Measurements from ENCODE around the gene RNF19B. TPM values are rescaled to one million over a fixed set of nuclear protein-coding genes. Genes with fewer than 3 reads are reported as not detected.

Gene RNF19B
- total and polyA plus RNA-seq, 2 of the 13 experiments (the other 11 are each of a cell fraction or from before 2014, with no cell fraction given) = 15.3 to 22.5 TPM

DNA sequence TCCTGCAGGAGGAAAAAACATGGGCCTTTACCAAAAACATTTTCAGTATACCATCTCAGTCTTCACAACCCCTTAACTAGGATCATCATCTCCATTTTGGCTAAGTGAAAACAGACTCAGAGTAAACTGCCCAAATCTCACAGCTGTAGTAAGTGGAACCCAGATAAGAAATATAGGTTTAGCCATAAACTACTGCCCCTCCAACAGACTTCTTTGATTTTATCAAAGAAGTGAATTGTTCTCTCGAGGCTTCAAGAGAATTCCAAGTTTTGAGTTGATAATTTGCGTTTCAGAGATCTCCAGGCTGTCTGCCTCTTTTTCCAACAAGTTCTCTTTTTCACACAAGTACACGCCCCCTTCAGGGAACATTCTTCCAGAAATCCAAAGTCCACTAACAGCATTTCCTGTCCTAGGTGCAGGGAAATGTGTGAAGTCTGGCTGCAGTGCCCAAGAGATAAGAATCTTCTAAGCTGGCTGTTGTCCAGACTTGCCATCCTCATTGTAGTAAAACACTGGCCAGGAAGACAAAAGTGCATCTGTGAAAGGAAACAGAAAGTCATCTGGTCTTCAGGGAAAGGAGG lies 30.8 kb downstream of the RNF19B start (continued):
- TF ChIP-seq, protein P1, sequence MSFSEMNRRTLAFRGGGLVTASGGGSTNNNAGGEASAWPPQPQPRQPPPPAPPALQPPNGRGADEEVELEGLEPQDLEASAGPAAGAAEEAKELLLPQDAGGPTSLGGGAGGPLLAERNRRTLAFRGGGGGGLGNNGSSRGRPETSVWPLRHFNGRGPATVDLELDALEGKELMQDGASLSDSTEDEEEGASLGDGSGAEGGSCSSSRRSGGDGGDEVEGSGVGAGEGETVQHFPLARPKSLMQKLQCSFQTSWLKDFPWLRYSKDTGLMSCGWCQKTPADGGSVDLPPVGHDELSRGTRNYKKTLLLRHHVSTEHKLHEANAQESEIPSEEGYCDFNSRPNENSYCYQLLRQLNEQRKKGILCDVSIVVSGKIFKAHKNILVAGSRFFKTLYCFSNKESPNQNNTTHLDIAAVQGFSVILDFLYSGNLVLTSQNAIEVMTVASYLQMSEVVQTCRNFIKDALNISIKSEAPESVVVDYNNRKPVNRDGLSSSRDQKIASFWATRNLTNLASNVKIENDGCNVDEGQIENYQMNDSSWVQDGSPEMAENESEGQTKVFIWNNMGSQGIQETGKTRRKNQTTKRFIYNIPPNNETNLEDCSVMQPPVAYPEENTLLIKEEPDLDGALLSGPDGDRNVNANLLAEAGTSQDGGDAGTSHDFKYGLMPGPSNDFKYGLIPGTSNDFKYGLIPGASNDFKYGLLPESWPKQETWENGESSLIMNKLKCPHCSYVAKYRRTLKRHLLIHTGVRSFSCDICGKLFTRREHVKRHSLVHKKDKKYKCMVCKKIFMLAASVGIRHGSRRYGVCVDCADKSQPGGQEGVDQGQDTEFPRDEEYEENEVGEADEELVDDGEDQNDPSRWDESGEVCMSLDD (CRISPR knock-in tag; IDR thresholded peaks at IDR 0.05; ENCODE audit: borderline replicate concordance) = no peak
- TF ChIP-seq JUNB (CRISPR knock-in tag; IDR thresholded peaks at IDR 0.05; ENCODE audit: borderline replicate concordance) (no peak), ZMYM3 (CRISPR knock-in tag; IDR thresholded peaks at IDR 0.05) (peak; percentile 51; the same call in 1 of the 2 replicates), ZFP36L2 (CRISPR knock-in tag; IDR thresholded peaks at IDR 0.05) (no peak), PHF5A (CRISPR knock-in tag; IDR thresholded peaks at IDR 0.05; ENCODE audit: low read depth, unreplicated experiment) (no peak), EED (CRISPR knock-in tag; IDR thresholded peaks at IDR 0.05) (no peak), ZFX (CRISPR knock-in tag; IDR thresholded peaks at IDR 0.05; ENCODE audit: low read depth) (peak; percentile 32; the same call in 1 of the 2 replicates), PHF21A (CRISPR knock-in tag; IDR thresholded peaks at IDR 0.05) (peak; percentile 90), DMAP1 (CRISPR knock-in tag; IDR thresholded peaks at IDR 0.05) (peak; percentile 45; the same call in 1 of the 2 replicates), ZNF292 (CRISPR knock-in tag; IDR thresholded peaks at IDR 0.05; ENCODE audit: borderline replicate concordance, low read depth) (peak; percentile 83), MAF1 (CRISPR knock-in tag; IDR thresholded peaks at IDR 0.05; ENCODE audit: borderline replicate concordance) (no peak), ZNF674 (CRISPR knock-in tag; IDR thresholded peaks at IDR 0.05; ENCODE audit: low read depth) (no peak), ZZZ3 (CRISPR knock-in tag; IDR thresholded peaks at IDR 0.05; ENCODE audit: borderline replicate concordance) (0 out of 2 replicates have a peak, but pooled peaks have one; percentile 58)
- TF ChIP-seq, protein P2, sequence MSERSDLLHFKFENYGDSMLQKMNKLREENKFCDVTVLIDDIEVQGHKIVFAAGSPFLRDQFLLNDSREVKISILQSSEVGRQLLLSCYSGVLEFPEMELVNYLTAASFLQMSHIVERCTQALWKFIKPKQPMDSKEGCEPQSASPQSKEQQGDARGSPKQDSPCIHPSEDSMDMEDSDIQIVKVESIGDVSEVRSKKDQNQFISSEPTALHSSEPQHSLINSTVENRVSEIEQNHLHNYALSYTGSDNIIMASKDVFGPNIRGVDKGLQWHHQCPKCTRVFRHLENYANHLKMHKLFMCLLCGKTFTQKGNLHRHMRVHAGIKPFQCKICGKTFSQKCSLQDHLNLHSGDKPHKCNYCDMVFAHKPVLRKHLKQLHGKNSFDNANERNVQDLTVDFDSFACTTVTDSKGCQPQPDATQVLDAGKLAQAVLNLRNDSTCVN (CRISPR knock-in tag; IDR thresholded peaks at IDR 0.05; ENCODE audit: borderline replicate concordance) = no peak; the same call in 1 of the 2 replicates
- TF ChIP-seq, protein P3, sequence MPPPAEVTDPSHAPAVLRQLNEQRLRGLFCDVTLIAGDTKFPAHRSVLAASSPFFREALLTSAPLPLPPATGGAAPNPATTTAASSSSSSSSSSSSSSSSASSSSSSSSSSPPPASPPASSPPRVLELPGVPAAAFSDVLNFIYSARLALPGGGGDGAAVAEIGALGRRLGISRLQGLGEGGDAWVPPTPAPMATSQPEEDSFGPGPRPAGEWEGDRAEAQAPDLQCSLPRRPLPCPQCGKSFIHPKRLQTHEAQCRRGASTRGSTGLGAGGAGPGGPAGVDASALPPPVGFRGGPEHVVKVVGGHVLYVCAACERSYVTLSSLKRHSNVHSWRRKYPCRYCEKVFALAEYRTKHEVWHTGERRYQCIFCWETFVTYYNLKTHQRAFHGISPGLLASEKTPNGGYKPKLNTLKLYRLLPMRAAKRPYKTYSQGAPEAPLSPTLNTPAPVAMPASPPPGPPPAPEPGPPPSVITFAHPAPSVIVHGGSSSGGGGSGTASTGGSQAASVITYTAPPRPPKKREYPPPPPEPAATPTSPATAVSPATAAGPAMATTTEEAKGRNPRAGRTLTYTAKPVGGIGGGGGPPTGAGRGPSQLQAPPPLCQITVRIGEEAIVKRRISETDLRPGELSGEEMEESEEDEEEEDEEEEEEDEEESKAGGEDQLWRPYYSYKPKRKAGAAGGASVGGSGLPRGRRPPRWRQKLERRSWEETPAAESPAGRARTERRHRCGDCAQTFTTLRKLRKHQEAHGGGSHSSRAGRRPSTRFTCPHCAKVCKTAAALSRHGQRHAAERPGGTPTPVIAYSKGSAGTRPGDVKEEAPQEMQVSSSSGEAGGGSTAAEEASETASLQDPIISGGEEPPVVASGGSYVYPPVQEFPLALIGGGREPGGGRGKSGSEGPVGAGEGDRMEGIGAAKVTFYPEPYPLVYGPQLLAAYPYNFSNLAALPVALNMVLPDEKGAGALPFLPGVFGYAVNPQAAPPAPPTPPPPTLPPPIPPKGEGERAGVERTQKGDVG (CRISPR knock-in tag; IDR thresholded peaks at IDR 0.05; ENCODE audit: borderline replicate concordance) = no peak
- TF ChIP-seq, protein P4, sequence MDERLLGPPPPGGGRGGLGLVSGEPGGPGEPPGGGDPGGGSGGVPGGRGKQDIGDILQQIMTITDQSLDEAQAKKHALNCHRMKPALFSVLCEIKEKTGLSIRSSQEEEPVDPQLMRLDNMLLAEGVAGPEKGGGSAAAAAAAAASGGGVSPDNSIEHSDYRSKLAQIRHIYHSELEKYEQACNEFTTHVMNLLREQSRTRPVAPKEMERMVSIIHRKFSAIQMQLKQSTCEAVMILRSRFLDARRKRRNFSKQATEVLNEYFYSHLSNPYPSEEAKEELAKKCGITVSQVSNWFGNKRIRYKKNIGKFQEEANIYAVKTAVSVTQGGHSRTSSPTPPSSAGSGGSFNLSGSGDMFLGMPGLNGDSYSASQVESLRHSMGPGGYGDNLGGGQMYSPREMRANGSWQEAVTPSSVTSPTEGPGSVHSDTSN (CRISPR knock-in tag; IDR thresholded peaks at IDR 0.05) = no peak
